ENCODE data around the gene USP47.

Gene USP47

GRCh38 chr11:11807811-11808782 is 33.7 kb upstream of the USP47 start:
- DNase-seq (ENCODE audit: low read depth), result no peak
- no peak for TF ChIP-seq CTCF (IDR thresholded peaks at IDR 0.05; ENCODE audit: insufficient read depth, low read depth, low read length, missing control alignments)

GRCh38 chr11:11808992-11809615 is 32.7 kb upstream of the USP47 start:
- no peak for TF ChIP-seq CTCF (IDR thresholded peaks at IDR 0.05; ENCODE audit: insufficient read depth, low read depth, low read length, missing control alignments)
- no peak overlapping the region for H3K4me3 ChIP-seq (ENCODE audit: low read length)
- DNase-seq (ENCODE audit: low read depth), result no peak

More at GRCh38 chr11:11807811-11808782, 33.7 kb upstream of the USP47 start:
- no peak overlapping the region for H3K4me3 ChIP-seq (ENCODE audit: low read length)

GRCh38 chr11:11810764-11811726 is 30.7 kb upstream of the USP47 start:
- H3K4me3 ChIP-seq (ENCODE audit: low read length), result no peak overlapping the region
- no peak for DNase-seq (ENCODE audit: low read depth)
- no peak for TF ChIP-seq CTCF (IDR thresholded peaks at IDR 0.05; ENCODE audit: insufficient read depth, low read depth, low read length, missing control alignments)

GRCh38 chr11:11813288-11813962 is 28.3 kb upstream of the USP47 start:
- DNase-seq (ENCODE audit: low read depth), result peak; percentile 83
- no peak overlapping the region for H3K4me3 ChIP-seq (ENCODE audit: low read length)
- TF ChIP-seq CTCF (IDR thresholded peaks at IDR 0.05; ENCODE audit: insufficient read depth, low read depth, low read length, missing control alignments), result no peak

- no peak for TF ChIP-seq CTCF (IDR thresholded peaks at IDR 0.05; ENCODE audit: insufficient read depth, low read depth, low read length, missing control alignments)
Observed at GRCh38 chr11:11814614-11815452, 26.9 kb upstream of the USP47 start.

More at GRCh38 chr11:11814614-11815452, 26.9 kb upstream of the USP47 start:
- no peak overlapping the region for H3K4me3 ChIP-seq (ENCODE audit: low read length)
- DNase-seq (ENCODE audit: low read depth), result peak; percentile 30

All from epithelial cell of esophagus (primary cell).